Activated naive CD4-positive, alpha-beta T cell treated with Interleukin-2 at 50 U/mL for 16 hours (primary cell): ENCODE data around the gene PTPN20.

Experiments used
- DNase-seq: peaks from one replicate; pipeline ENCODE4 v3.0.0-alpha.2; 2020

Gene PTPN20

GRCh38 chr10:47023237-47024045, 112.2 kb downstream of the PTPN20 start:
- DNase-seq: no peak

- DNase-seq: no peak
Observed at GRCh38 chr10:47024046-47024322, 112.8 kb downstream of the PTPN20 start.

DNA sequence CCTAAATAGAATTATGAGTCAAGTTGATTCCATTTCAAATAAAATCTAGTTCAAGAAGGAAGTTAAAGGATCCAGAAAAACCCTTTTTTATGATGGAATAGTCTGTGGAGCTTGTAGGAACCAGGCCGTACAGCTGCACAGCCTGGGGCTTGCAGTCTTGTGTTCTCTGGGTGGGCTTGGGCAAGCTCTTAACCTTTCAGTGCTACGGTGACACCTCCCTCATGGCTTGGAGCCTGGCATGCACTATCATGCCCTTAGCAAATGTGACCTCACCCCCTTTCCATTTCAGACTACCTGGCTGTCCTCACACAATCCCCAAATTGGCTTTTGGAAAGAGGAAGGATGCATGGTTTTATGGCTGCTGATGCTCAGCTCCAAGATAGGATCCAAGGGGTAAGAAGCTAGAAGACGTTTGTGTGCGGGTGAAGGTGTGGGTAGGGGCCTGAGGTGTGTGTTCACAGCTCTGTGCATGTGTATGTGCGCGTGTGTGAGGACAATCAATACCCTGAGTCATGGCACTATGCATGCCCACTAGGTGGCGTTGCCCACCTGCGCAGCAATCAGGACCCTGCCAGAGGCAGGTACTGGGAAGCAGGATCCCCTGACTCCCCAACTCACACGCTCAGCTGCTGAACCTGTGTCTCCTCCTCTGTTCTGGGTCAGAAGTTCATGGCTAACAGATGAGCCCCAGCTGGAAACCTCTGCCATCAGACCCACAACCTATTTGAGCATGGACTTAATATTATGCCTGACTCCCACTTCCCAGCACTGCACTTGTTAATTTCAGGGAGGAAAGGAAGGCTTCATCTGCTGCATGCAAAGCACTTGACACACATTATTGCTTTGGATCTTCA, 113.4 kb downstream of the PTPN20 start:
- peak; percentile 61 for DNase-seq

- no peak for DNase-seq
Observed at GRCh38 chr10:47025253-47025539, 114.0 kb downstream of the PTPN20 start.

- DNase-seq: no peak
Observed at GRCh38 chr10:47025540-47026300, 114.5 kb downstream of the PTPN20 start.

GRCh38 chr10:47026301-47027107, 115.3 kb downstream of the PTPN20 start:
- DNase-seq: no peak

DNA sequence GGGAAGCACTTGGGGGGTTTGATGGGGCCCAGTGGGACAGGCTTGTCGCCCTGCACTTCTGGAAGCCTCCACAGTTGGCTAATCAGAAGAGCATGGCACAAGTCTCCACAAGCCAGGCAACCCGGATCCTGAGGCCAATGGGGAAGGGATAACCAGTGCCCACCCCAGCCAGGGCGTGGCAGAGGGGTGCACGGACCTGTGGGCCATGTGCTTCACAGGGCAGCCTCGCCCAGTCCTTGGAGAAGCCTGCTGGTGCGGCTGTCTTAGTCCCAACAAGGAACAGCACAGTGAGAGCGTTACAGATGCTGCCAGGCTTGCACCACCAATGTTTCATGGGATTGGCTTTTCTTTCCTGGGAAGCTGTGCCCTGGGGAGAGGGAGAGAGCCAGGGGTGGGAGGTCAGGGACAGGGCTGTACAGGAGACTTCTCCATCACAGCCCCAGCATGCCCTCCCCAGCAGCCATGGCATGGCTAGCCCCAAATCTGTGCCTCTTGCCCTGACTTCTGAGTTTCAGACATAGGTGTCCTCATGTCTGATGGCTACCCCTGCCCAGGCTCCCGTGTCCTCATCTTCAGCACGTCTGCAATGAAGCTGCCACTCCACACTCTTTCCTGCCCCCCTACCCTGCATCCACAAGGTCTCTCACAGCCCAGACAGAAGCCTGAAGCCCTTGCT, 116.0 kb downstream of the PTPN20 start:
- no peak for DNase-seq

DNA sequence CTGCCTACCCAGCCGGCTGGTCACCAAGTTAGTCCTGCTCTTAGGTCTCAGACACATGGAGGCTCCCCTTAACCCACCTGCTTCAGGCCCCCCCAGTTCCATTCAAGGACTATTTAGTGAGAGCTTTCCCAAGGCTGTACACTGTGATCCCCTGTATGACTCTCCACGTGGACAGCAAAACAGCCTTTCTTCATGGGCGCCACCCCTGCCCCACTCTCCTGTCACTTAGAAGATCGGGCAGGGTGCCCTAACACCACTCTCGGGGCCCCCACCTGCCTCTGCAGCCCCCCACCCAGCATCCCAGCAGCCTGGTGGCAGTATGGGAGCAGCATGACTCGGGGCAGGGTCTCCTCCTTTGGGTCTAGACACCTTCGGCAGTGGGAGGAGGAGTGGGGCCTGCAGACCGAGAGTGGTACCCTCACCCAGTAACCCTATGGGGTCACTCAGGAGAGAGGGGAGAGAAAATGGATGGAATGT, 116.6 kb downstream of the PTPN20 start:
- no peak for DNase-seq

DNA sequence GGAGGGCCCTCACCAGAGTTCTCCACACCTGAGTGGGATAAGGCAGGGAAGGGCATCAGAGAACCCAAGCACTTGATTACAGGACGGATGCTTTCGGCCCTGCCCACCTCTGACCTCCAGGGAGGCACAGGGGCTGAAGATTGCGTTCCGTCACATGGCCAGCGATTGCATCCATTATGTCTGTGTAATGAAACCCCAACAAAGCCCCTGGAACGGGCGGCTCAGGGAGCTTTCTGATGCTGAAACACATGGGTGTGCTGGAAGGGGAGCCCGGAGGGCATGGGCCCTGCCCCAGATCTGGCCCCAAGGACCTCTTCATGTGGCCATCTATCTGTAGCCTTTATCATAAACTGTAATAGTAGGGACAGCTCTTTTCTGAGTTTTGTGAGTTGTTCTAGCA, 117.2 kb downstream of the PTPN20 start:
- no peak for DNase-seq

DNA sequence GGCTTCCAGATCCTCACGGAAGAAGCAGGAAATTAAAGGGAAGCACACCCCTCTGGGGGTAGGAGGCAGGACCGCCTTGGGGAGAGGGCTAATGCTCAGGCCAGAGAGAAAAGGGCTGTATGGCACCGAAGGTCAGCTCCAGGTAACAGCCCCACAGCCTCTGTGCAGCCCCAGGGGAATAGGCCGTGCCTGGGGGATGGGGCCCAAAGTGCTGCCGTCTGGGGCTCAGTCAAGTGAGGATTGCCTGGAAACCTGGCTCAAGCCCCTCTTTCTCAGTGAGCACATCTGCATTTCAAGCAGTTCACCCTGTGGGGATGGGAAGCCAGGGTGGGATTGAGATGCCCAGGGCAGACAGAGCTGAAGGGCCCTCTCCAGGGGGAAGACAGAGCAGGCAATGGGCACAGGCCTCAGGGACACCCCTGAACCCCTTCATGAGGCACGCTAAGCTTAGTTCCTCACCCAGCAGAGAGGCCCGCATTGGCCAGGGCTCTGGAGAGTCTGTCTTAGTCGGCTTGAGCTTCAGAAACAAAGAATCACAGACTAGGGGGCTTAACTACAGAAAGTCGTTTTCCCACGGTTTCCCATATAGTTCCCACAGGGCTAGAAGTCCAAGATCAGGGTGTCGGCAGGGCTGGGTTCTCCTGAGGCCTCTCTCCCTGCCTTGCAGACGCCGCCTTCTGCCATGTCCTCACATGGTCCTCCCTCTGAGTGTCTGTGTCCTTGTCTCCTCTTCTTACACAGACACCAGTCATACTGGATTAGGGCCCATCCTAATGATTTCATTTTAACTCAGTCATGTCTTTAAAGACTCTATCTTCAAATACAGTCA, 118.2 kb downstream of the PTPN20 start:
- DNase-seq: no peak

DNA sequence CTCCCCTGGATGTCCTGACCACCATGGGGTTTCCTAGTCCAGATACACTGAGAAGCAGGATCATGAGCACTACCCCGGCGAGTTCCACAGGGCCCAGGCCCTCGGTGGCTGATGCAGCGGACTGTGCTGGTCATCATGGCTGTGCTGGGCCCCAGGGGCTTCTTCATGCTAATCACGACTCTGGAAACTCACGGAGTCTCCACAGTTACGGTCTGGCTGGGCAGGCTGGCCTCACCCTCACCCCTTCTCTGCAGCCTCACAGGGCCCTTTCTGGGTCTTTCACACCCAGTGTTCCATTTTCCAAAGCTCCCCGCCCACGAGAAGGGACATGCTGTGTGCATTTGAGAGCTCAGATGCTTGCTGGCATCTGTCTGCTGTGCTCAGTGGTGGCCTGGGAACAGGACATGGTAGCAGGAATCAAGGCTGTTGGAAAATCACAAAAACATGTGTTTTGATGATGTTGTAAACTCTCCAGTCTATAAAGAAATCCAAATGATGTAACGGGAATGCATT, 119.0 kb downstream of the PTPN20 start:
- no peak for DNase-seq

- no peak for DNase-seq
Observed at GRCh38 chr10:47031211-47031900, 120.1 kb downstream of the PTPN20 start.

GRCh38 chr10:47031901-47032465, 120.8 kb downstream of the PTPN20 start:
- no peak for DNase-seq

DNA sequence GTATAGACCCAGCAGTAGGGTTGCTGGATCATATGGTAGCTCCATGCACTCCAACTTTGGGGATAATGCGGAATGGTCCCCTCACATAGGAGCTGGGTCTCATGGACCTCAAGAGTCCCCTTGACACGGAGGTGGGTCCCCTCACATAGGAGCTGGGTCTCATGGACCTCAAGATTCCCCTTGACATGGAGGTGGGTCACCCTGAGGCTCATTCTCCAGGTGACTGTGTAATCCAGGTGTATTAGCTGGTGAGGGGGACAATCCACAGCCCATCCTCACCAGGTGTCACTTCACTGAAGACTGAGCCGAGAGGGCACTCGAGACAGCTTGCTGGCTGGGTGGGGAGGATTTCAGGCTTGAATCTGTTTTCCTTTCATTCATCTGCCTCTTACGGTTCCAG, 121.9 kb downstream of the PTPN20 start:
- no peak for DNase-seq

- DNase-seq: no peak
Observed at GRCh38 chr10:47033541-47034270, 122.5 kb downstream of the PTPN20 start.

DNA sequence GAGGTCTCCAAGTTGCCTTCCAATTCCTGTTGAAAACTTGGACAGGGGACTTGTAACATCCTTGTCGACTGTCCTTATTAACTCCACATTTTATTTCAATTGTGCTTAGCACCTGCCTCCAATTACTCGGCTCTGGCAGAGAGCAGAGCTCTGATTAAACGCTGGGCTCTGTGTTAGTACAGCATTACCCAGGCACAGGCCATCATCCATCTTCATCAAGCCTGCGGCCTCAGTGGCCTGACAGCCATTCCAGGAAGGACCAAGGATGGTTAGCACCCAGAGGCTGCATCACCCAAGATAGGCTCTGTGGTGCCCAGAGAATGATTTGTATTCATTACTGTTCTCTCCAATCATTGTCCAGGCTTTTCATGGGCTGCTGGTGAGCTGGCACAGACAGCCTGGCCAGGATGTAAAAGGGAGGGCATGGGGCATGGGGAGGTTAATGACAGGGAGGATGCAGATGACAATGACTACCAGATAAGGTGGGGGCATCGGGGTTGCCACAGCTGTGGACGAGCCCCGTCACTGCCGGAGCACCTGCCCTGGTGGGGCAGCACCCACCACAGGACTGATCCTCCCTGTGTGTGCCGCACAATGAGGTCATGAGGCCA, 123.3 kb downstream of the PTPN20 start:
- no peak for DNase-seq

- DNase-seq: no peak
Observed at GRCh38 chr10:47035171-47035818, 124.1 kb downstream of the PTPN20 start.

DNA sequence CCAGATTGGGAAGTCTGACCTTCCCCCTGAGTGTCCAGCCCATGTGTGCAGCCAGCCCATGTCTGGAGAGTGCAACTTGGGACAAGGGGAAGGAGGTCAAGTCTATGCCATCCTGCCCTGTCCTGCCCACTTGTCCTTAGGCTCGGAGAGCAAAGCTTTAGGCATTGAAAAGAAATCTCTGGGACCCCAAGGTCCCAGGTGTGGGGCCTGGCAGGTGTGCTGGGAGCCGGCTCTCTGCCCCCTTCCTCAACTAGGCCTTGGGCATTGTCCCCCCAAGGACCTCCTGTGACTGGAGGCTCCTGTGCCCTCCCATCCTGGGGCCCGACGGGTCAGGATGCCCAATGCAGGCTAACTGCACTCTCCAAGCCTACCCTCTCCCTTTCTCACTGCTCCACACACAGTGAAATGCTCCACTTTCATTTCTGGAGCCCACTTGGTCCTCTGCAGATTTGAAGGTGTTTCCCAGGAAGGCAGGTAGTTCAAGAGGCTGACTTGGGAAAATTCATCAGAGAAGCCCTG, 124.7 kb downstream of the PTPN20 start:
- DNase-seq: no peak
